Testis (tissue), 3 donors: ENCODE measurements around the gene SIGLEC1. TPM values are rescaled to one million over a fixed set of nuclear protein-coding genes. Genes with fewer than 3 reads are reported as not detected.

ENCODE experiments used
- DNase-seq: peaks from one replicate; pipeline ENCODE4 v3.0.0-alpha.2; 2019
- H3K27ac ChIP-seq, 2 donors: fragments of 200-600 bp; sonication (generic); one replicate each; pipeline ENCODE4 v1.5.1; 2019
- H3K27me3 ChIP-seq: fragments of 200-600 bp; sonication (generic); one replicate; pipeline ENCODE4 v1.5.1; 2019
- H3K36me3 ChIP-seq: fragments of 200-600 bp; sonication (generic); one replicate; pipeline ENCODE4 v1.5.1; 2017; ENCODE audit warnings: low read depth; ENCODE audit errors: missing control alignments
- H3K4me1 ChIP-seq: fragments of 200-600 bp; sonication (generic); one replicate; pipeline ENCODE4 v1.5.1; 2019
- H3K4me3 ChIP-seq, 2 donors: fragments of 200-600 bp; sonication (generic); one replicate each; pipeline ENCODE4 v1.5.1; 2017 to 2019
- H3K9me3 ChIP-seq: fragments of 200-600 bp; sonication (generic); one replicate; pipeline ENCODE4 v1.5.1; 2017
- POLR2A ChIP-seq: fragments of 450-650 bp; IDR thresholded peaks from one replicate; pipeline ENCODE4 v1.6.1; 2017; ENCODE audit warnings: antibody characterized with exemption, mild to moderate bottlenecking, moderate library complexity
- WGBS, 2 donors: methylation state at CpG; one replicate each; pipeline ENCODE4 v1.1.5; 2018; 5-methylcytosine and 5-hydroxymethylcytosine counted together
- intact Hi-C: fragments of 100-400 bp; cut with DNase I; formaldehyde crosslinking; loops from one replicate; pipeline ENCODE4 v1.15.1; 2023; ENCODE audit warnings: low total_unique reads
- polyA plus RNA-seq: library from polyadenylated mRNA; stranded (reverse); fragments of 350-450 nt; fragmentation: Illumina TruSeq; extraction: RNeasy Lipid Tissue Mini Kit (QIAGEN cat#74804); gene quantifications from one replicate; pipeline ENCODE4 v1.2.3, GENCODE V29; 2014; ENCODE audit warnings: low read depth, low replicate concordance; ENCODE audit not compliant: insufficient read depth
- total RNA-seq, 2 donors: library from RNA; depleted of rRNA; stranded (reverse); fragments of >200 nt; gene quantifications; one replicate each; pipeline ENCODE4 v1.2.3, GENCODE V29; 2016
- TF ChIP-seq, protein P1 (sequence below), 3 experiments: fragments of 450-650 bp in 2 of 3; fragments of 200-600 bp in 1 of 3; sonication (generic) in 1 of 3; IDR thresholded peaks; one replicate each; pipeline ENCODE4 v1.5.1; 2016 to 2019; ENCODE audit warnings: antibody characterized with exemption in 3 of 3, mild to moderate bottlenecking in 2 of 3, moderate library complexity in 1 of 3

Gene SIGLEC1
- total and polyA plus RNA-seq, 3 donors from 2014 or later = 4.3 to 9.4 (median 6.6) TPM

DNA sequence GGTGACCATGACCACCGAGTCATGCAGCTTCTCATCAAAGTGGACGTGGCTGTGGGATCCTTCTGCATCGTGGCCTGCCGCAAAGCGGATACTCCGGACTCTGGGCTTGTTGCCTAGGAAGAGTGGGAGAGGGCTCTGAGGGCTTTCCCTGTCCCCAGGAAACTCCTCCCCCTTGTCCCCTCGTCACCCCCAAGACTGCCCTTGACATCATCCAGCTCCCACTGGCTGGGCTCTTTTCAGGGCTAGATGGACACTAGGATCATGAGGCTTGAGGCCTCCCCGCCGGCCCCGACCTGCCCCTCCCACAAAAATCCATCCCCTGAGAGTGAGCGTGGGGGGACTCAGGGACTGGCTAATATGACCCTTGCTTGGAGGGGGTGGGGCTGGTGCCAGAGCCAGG is 46.2 kb upstream of the SIGLEC1 start:
- no peak for DNase-seq
- no peak overlapping the region for H3K4me3 ChIP-seq
- 76 to 89% methylated on average over 4 to 11 of the region's 11 CpGs for WGBS, 2 donors
- H3K36me3 ChIP-seq = no peaks in the 10 kb centered on the region
- no peak overlapping the region for H3K27ac ChIP-seq
- no peaks in the 10 kb centered on the region for H3K9me3 ChIP-seq
- TF ChIP-seq, protein P1, sequence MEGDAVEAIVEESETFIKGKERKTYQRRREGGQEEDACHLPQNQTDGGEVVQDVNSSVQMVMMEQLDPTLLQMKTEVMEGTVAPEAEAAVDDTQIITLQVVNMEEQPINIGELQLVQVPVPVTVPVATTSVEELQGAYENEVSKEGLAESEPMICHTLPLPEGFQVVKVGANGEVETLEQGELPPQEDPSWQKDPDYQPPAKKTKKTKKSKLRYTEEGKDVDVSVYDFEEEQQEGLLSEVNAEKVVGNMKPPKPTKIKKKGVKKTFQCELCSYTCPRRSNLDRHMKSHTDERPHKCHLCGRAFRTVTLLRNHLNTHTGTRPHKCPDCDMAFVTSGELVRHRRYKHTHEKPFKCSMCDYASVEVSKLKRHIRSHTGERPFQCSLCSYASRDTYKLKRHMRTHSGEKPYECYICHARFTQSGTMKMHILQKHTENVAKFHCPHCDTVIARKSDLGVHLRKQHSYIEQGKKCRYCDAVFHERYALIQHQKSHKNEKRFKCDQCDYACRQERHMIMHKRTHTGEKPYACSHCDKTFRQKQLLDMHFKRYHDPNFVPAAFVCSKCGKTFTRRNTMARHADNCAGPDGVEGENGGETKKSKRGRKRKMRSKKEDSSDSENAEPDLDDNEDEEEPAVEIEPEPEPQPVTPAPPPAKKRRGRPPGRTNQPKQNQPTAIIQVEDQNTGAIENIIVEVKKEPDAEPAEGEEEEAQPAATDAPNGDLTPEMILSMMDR (IDR thresholded peaks at IDR 0.05) = no peak
- no peak for TF ChIP-seq POLR2A
- intact Hi-C loops = no loop called here
- H3K27me3 ChIP-seq = no peaks in the 10 kb centered on the region
- H3K4me1 ChIP-seq = no peaks in the 10 kb centered on the region

DNA sequence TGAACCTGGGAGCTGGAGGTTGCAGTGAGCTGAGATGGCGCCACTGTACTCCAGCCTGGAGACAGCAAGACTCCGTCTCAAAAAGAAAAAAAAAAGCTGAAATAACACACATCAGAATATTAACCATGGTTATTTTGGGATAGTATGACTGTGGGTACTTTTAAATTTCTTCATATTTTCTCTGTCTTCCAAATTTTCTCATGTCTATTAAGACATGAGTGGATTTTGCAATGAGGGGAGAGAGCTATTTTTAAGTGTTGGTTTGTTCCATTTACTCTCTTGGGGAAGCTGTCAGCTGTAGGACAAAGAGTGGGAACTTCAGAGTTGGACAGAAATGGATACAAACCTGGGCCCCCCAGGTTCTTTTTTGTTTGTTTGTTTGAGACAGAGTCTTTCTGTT is 44.9 kb upstream of the SIGLEC1 start:
- H3K4me3 ChIP-seq = no peak overlapping the region
- H3K27me3 ChIP-seq = no peaks in the 10 kb centered on the region
- H3K4me1 ChIP-seq = no peaks in the 10 kb centered on the region
- no peaks in the 10 kb centered on the region for H3K9me3 ChIP-seq
- WGBS, 2 donors = 80 to 89% methylated on average over 2 of the region's 2 CpGs
- intact Hi-C loops = no loop called here
- no peak overlapping the region for H3K27ac ChIP-seq
- no peaks in the 10 kb centered on the region for H3K36me3 ChIP-seq
- DNase-seq = no peak
- TF ChIP-seq, protein P1 (IDR thresholded peaks at IDR 0.05) = no peak
- TF ChIP-seq POLR2A = no peak

DNA sequence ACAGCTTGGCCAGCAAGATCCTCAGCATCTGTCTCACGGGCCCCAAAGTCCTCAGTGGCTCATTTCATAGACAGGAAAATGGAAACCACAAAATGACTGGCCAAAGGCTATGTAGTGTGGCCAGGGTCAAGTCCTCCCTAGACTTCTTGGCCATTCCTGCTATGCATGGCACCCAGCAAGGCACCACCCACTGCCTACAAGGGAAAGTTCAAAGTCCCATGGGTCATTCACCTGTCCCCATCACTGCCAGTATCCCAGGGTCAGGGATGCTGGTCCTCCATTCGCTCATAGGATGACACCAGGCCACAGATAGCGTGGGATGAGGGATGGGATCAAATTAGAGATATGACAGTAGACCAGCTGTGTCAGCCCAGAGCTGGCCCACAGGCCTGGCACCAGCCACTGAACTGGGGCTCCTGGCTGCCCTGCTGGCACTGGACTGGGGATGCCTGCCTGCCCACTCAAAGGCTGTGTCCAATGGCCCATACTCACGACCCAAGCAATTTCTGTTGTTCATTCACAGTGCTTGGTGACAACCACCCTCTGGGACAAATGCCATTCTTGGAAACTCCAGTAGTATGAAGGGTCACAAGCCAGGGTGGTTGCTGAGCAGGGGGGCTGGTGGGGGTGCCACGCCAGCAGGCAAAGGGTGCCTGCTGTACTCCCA is 43.5 kb upstream of the SIGLEC1 start:
- WGBS, 2 donors = 84 to 93% methylated on average over 3 to 5 of the region's 5 CpGs
- no peak overlapping the region for H3K27ac ChIP-seq
- no peak overlapping the region for H3K4me3 ChIP-seq
- H3K36me3 ChIP-seq = no peaks in the 10 kb centered on the region
- intact Hi-C loops = no loop called here
- DNase-seq = no peak
- no peaks in the 10 kb centered on the region for H3K27me3 ChIP-seq
- no peaks in the 10 kb centered on the region for H3K4me1 ChIP-seq
- TF ChIP-seq POLR2A = no peak
- TF ChIP-seq, protein P1 (IDR thresholded peaks at IDR 0.05) = no peak
- no peaks in the 10 kb centered on the region for H3K9me3 ChIP-seq

DNA sequence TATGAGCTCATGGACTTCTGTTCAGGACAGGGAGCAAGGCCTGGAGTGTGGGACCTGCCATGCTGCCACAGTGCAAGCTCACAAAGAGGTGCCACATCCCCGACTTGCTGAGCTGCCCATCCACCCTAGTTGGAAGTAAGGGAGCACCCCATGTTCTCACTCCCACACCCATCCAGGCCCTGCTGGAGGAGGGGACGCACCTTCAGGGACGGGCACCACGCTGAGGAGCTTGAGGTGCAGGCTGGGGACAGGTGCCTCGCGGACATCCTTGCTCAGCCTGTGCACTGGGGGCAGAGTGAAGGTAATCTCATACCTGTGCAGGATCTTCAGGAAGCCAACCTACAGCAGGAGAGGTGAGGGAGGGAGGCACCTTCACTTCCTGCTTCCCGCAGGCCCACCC is 42.9 kb upstream of the SIGLEC1 start:
- Histone ChIP-seq H3K27ac (no peak overlapping the region), H3K4me1 (no peaks in the 10 kb centered on the region), H3K36me3 (no peaks in the 10 kb centered on the region), H3K9me3 (no peaks in the 10 kb centered on the region), H3K27me3 (no peaks in the 10 kb centered on the region), H3K4me3 (no peak overlapping the region)
- intact Hi-C loops = no loop called here
- WGBS, 2 donors = 93 to 94% methylated on average over 5 to 6 of the region's 7 CpGs
- DNase-seq = no peak
- TF ChIP-seq, protein P1 (IDR thresholded peaks at IDR 0.05) = no peak
- no peak for TF ChIP-seq POLR2A

GRCh38 chr20:3754276-3754630 is 41.9 kb upstream of the SIGLEC1 start:
- Histone ChIP-seq H3K4me1 (no peaks in the 10 kb centered on the region), H3K27ac (no peak overlapping the region), H3K36me3 (no peaks in the 10 kb centered on the region), H3K4me3 (no peak overlapping the region), H3K27me3 (no peaks in the 10 kb centered on the region), H3K9me3 (no peaks in the 10 kb centered on the region)
- WGBS, 2 donors = 91 to 93% methylated on average over 14 to 16 of the region's 16 CpGs
- no peak for DNase-seq
- intact Hi-C loops = no loop called here
- no peak for TF ChIP-seq POLR2A
- TF ChIP-seq, protein P1 (IDR thresholded peaks at IDR 0.05) = no peak
